Activated T-helper 17 cell treated with anti-CD3 and anti-CD28 coated beads, Interleukin-2, amount 50 U/mL, for 72 hours (primary cell): Measurements from ENCODE around the gene PLEKHA7. TPM values are rescaled to one million over a fixed set of nuclear protein-coding genes. Genes with fewer than 3 reads are reported as not detected.

Experiments used
- ATAC-seq: fragments of 150-1000 bp; cut with Tn5 transposase; replicated peaks from 2 replicates; pipeline ENCODE4 v1.10.0; 2021; ENCODE audit warnings: mild to moderate bottlenecking, moderate library complexity
- H3K27ac Mint-ChIP-seq: one replicate; pipeline ENCODE4 v1.8.0; 2022; ENCODE audit warnings: mixed read lengths
- H3K27me3 Mint-ChIP-seq: one replicate; pipeline ENCODE4 v1.8.0; 2022; ENCODE audit warnings: mixed read lengths
- H3K36me3 Mint-ChIP-seq: one replicate; pipeline ENCODE4 v1.8.0; 2022; ENCODE audit warnings: low read depth, mild to moderate bottlenecking, mixed read lengths
- H3K4me1 Mint-ChIP-seq: one replicate; pipeline ENCODE4 v1.8.0; 2022; ENCODE audit warnings: mixed read lengths
- H3K4me3 Mint-ChIP-seq: one replicate; pipeline ENCODE4 v1.8.0; 2022; ENCODE audit warnings: mild to moderate bottlenecking, mixed read lengths
- H3K9me3 Mint-ChIP-seq: one replicate; pipeline ENCODE4 v1.8.0; 2022; ENCODE audit warnings: mixed read lengths
- total RNA-seq, 2 donors: library from RNA; stranded (reverse); gene quantifications; one replicate each; pipeline ENCODE4 v1.2.3, GENCODE V29; 2022

The PLEKHA7 gene
- total RNA-seq, 2 donors from 2014 or later = 2.7 to 35.2 TPM

GRCh38 chr11:16799221-16799620 is 215.0 kb downstream of the PLEKHA7 start:
- H3K36me3 Mint-ChIP-seq = peaks cover 5% of the 10 kb centered on the region
- H3K27me3 Mint-ChIP-seq = no peaks in the 10 kb centered on the region
- peaks cover 28% of the 10 kb centered on the region for H3K4me1 Mint-ChIP-seq
- ATAC-seq = peak; percentile 26
- no peaks in the 10 kb centered on the region for H3K9me3 Mint-ChIP-seq
- peak overlapping the region; percentile 92 for H3K27ac Mint-ChIP-seq
- H3K4me3 Mint-ChIP-seq = peak overlapping the region; percentile 65

DNA sequence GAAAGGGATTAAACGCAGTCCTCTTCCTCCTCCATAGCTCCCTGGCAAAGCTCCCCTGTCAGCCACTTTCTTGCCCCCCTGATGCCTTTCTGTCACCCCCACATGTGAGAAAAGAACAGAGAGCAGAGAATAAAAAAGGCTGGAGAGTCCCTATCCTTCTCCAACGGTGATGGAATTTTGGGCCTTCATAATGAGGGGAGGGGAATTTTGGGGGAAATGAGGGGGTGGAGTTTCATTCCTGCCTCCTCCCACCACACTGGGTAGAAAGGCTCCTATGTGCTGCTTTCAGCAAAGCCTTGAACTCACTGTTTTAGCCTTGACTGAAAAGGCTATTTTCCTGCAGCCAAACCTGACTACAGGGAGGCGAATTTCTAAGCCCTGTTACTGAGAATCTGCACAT is 216.4 kb downstream of the PLEKHA7 start:
- Mint-ChIP-seq H3K4me1 (peaks cover 24% of the 10 kb centered on the region), H3K27me3 (no peaks in the 10 kb centered on the region), H3K36me3 (peaks cover 15% of the 10 kb centered on the region), H3K27ac (peak overlapping the region; percentile 66), H3K4me3 (peak overlapping the region; percentile 65), H3K9me3 (no peaks in the 10 kb centered on the region)
- peak; percentile 30 for ATAC-seq

- no peaks in the 10 kb centered on the region for H3K9me3 Mint-ChIP-seq
- H3K27me3 Mint-ChIP-seq = no peaks in the 10 kb centered on the region
- peaks cover 26% of the 10 kb centered on the region for H3K36me3 Mint-ChIP-seq
- peak overlapping the region; percentile 1 for H3K27ac Mint-ChIP-seq
- H3K4me3 Mint-ChIP-seq = no peak overlapping the region
- peaks cover 32% of the 10 kb centered on the region for H3K4me1 Mint-ChIP-seq
- ATAC-seq = no peak
Measured at GRCh38 chr11:16796311-16796710, 217.9 kb downstream of the PLEKHA7 start.

- Mint-ChIP-seq H3K36me3 (peaks cover 32% of the 10 kb centered on the region), H3K4me3 (peak overlapping the region; percentile 87), H3K4me1 (peaks cover 34% of the 10 kb centered on the region), H3K27me3 (no peaks in the 10 kb centered on the region), H3K27ac (peak overlapping the region; percentile 96), H3K9me3 (no peaks in the 10 kb centered on the region)
- peak; percentile 44 for ATAC-seq
Measured at GRCh38 chr11:16795146-16795545, 219.1 kb downstream of the PLEKHA7 start.

DNA sequence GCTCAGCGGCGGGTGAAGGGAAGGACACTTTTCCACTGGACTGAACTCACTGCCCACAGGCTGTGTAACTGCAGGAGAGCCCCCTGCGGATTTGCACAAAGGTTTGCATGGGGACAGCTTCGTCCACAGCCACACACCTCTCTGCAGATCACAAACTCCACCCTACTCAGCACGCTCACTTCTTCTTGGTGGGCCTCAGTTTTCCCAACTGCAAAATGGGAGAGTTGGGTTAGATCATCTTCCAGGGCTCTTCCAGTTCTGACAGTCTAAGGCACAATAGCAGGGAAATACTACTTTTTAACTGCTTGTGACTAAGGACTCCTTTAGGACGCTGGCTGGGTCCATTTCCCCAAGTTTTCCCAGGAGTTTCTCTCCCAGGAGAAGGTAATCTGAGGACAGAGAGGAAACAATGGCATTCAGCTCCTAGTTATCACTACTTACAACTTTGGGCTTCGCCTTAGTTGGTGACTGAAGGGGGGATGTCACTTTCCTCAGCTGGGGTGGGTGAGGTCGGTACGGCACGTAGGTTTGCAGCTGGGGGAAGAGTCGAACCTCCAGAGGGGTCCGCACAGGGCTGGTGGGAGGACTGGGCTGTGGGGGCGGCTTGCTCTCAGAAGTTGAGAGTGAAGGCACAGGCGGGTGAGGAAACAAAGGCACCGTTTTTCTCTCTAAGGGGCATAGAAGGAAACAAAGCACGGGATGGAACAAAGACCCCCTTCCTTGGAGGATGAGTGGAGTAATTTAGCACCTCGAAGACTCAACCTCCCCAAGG is 220.0 kb downstream of the PLEKHA7 start:
- ATAC-seq = no peak
- Mint-ChIP-seq H3K4me1 (peaks cover 29% of the 10 kb centered on the region), H3K27ac (peak overlapping the region; percentile 96), H3K27me3 (no peaks in the 10 kb centered on the region), H3K9me3 (no peaks in the 10 kb centered on the region), H3K4me3 (peak overlapping the region; percentile 87), H3K36me3 (peaks cover 39% of the 10 kb centered on the region)

GRCh38 chr11:16793511-16793910 is 220.7 kb downstream of the PLEKHA7 start:
- peak overlapping the region; percentile 96 for H3K27ac Mint-ChIP-seq
- ATAC-seq = no peak
- H3K4me3 Mint-ChIP-seq = peak overlapping the region; percentile 87
- no peaks in the 10 kb centered on the region for H3K27me3 Mint-ChIP-seq
- no peaks in the 10 kb centered on the region for H3K9me3 Mint-ChIP-seq
- H3K4me1 Mint-ChIP-seq = peaks cover 27% of the 10 kb centered on the region
- peaks cover 39% of the 10 kb centered on the region for H3K36me3 Mint-ChIP-seq

GRCh38 chr11:16793009-16793408 is 221.2 kb downstream of the PLEKHA7 start:
- ATAC-seq = no peak
- Mint-ChIP-seq H3K27ac (peak overlapping the region; percentile 96), H3K27me3 (no peaks in the 10 kb centered on the region), H3K9me3 (no peaks in the 10 kb centered on the region), H3K4me1 (peaks cover 27% of the 10 kb centered on the region), H3K36me3 (peaks cover 44% of the 10 kb centered on the region), H3K4me3 (peak overlapping the region; percentile 87)

GRCh38 chr11:16792426-16792825 is 221.8 kb downstream of the PLEKHA7 start:
- Mint-ChIP-seq H3K4me1 (peaks cover 28% of the 10 kb centered on the region), H3K36me3 (peaks cover 46% of the 10 kb centered on the region), H3K27ac (peak overlapping the region; percentile 96), H3K4me3 (peak overlapping the region; percentile 87), H3K9me3 (no peaks in the 10 kb centered on the region), H3K27me3 (no peaks in the 10 kb centered on the region)
- ATAC-seq = no peak

GRCh38 chr11:16791191-16791961 is 222.8 kb downstream of the PLEKHA7 start:
- Mint-ChIP-seq H3K4me3 (peak overlapping the region; percentile 69), H3K4me1 (peaks cover 27% of the 10 kb centered on the region), H3K27me3 (no peaks in the 10 kb centered on the region), H3K9me3 (no peaks in the 10 kb centered on the region), H3K36me3 (peaks cover 46% of the 10 kb centered on the region), H3K27ac (peak overlapping the region; percentile 88)
- ATAC-seq = peak; percentile 74

- peaks cover 46% of the 10 kb centered on the region for H3K36me3 Mint-ChIP-seq
- H3K27me3 Mint-ChIP-seq = no peaks in the 10 kb centered on the region
- ATAC-seq = no peak
- H3K9me3 Mint-ChIP-seq = no peaks in the 10 kb centered on the region
- H3K4me1 Mint-ChIP-seq = peaks cover 23% of the 10 kb centered on the region
- peak overlapping the region; percentile 88 for H3K27ac Mint-ChIP-seq
- peak overlapping the region; percentile 69 for H3K4me3 Mint-ChIP-seq
Measured at GRCh38 chr11:16790486-16791190, 223.6 kb downstream of the PLEKHA7 start.

DNA sequence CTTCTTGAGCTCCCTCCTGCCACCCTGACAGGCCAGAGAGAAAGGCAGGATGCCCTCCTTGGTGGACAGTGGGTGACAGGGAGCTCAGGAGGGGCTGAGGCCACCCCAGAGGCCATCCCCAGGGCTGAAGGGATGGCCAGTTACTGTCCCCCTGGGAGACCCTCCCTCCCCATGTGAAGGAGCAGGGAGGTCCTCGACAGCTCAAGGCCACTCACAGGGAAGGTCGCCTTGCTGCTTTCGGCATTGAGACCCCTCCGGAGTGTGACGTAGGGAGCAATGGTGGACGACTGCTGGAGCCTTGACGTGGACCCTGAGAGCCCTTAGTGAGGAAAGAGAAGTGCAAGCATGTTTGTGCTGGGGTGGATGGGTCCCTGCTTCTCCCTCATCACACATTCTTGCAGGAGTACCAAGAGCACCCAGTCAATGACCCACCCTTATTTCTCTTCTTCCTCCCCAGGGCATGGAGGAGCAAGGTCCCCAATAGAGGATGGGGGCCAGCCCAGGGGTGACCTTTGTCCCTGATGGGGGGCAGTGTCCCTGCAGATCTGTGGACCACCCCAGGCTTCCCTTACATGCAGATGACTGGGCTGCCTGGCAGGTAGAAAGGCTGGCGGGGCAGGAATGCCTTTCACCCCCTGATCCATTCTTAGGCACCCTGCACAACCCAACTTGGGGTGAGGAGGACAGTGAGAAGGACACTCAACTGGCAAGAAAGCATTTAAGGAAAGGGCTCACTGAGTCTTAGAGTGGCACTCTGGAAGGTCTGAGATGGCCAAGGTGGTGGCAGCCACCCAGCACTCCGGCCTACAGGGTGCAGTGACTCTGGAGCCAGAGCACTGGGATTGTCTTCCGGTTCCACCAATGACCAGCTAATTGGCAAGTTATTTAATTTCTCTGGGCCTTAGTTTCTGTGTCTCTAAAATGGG is 224.4 kb downstream of the PLEKHA7 start:
- Mint-ChIP-seq H3K27ac (peak overlapping the region; percentile 88), H3K36me3 (peaks cover 42% of the 10 kb centered on the region), H3K9me3 (no peaks in the 10 kb centered on the region)

GRCh38 chr11:16789063-16789420 is 225.2 kb downstream of the PLEKHA7 start:
- no peak overlapping the region for H3K4me3 Mint-ChIP-seq
- ATAC-seq = no peak

More for the DNA sequence above, 224.4 kb downstream of the PLEKHA7 start:
- Mint-ChIP-seq H3K27me3 (no peaks in the 10 kb centered on the region), H3K4me1 (peaks cover 17% of the 10 kb centered on the region), H3K4me3 (peak overlapping the region; percentile 69)
- ATAC-seq = no peak

GRCh38 chr11:16788141-16789062 is 225.8 kb downstream of the PLEKHA7 start:
- Mint-ChIP-seq H3K36me3 (peaks cover 37% of the 10 kb centered on the region), H3K27ac (peak overlapping the region; percentile 42)
- ATAC-seq = peak; percentile 63

More at GRCh38 chr11:16789063-16789420, 225.2 kb downstream of the PLEKHA7 start:
- peak overlapping the region; percentile 88 for H3K27ac Mint-ChIP-seq
- peaks cover 40% of the 10 kb centered on the region for H3K36me3 Mint-ChIP-seq
- H3K4me1 Mint-ChIP-seq = peaks cover 16% of the 10 kb centered on the region
- no peaks in the 10 kb centered on the region for H3K9me3 Mint-ChIP-seq
- no peaks in the 10 kb centered on the region for H3K27me3 Mint-ChIP-seq

More at GRCh38 chr11:16788141-16789062, 225.8 kb downstream of the PLEKHA7 start:
- Mint-ChIP-seq H3K9me3 (no peaks in the 10 kb centered on the region), H3K4me1 (peaks cover 16% of the 10 kb centered on the region), H3K4me3 (no peak overlapping the region), H3K27me3 (no peaks in the 10 kb centered on the region)
